GM12872 (cell line): ENCODE measurements around the gene GPX4.
A peak's percentile ranks its signal among the peaks of the same experiment; 100 is the strongest.

Experiments
- CTCF ChIP-seq: IDR thresholded peaks from 3 replicates; pipeline ENCODE4 v1.5.1; 2011; ENCODE audit warnings: low read depth, mild to moderate bottlenecking, low read length, moderate library complexity; ENCODE audit not compliant: insufficient read depth

GPX4 gene

GRCh38 chr19:1065606-1066109, 38.1 kb upstream of the GPX4 start:
- TF ChIP-seq CTCF, result no peak

GRCh38 chr19:1066251-1066747, 37.5 kb upstream of the GPX4 start:
- no peak for TF ChIP-seq CTCF

GRCh38 chr19:1066748-1067340, 37.0 kb upstream of the GPX4 start, which contains the start of gene ARHGAP45:
ARHGAP45 (plus strand) TSS chr19:1067167; CDS start chr19:1067406, 239 bp downstream.
- no peak for TF ChIP-seq CTCF

GRCh38 chr19:1067341-1067957, 36.3 kb upstream of the GPX4 start:
- TF ChIP-seq CTCF, result no peak

- no peak for TF ChIP-seq CTCF
Observed at GRCh38 chr19:1068009-1069001, 35.5 kb upstream of the GPX4 start.

- TF ChIP-seq CTCF, result peak; percentile 19; the same call in 1 of the 3 replicates
Observed at GRCh38 chr19:1069009-1069779, 34.6 kb upstream of the GPX4 start.
